Uterus (tissue), 4 donors: ENCODE measurements around the gene RABEP2. TPM values are rescaled to one million over a fixed set of nuclear protein-coding genes. Genes with fewer than 3 reads are reported as not detected.

ENCODE experiments used
- DNase-seq, 2 donors: peaks; one replicate each; pipeline ENCODE4 v3.0.0-alpha.2; 2019 to 2020
- H3K27ac ChIP-seq, 2 donors: fragments of 200-600 bp; sonication (generic); 1 replicate in 1 of 2; 2 replicates in 1 of 2; pipeline ENCODE4 v1.5.1; 2016 to 2018
- H3K27me3 ChIP-seq, 2 donors: fragments of 200-600 bp; sonication (generic); one replicate each; pipeline ENCODE4 v1.5.1; 2018 to 2019; ENCODE audit warnings: control low read depth in 1 of 2
- H3K36me3 ChIP-seq, 2 donors: fragments of 200-600 bp; sonication (generic); one replicate each; pipeline ENCODE4 v1.5.1; 2019; ENCODE audit warnings: control low read depth in 1 of 2
- H3K4me1 ChIP-seq, 2 donors: fragments of 200-600 bp; sonication (generic); one replicate each; pipeline ENCODE4 v1.5.1; 2018 to 2019; ENCODE audit warnings: control low read depth in 1 of 2
- H3K4me3 ChIP-seq, 2 donors: fragments of 200-600 bp; sonication (generic); 1 replicate in 1 of 2; 2 replicates in 1 of 2; pipeline ENCODE4 v1.5.1; 2018 to 2019; ENCODE audit warnings: mild to moderate bottlenecking in 1 of 2
- H3K9me3 ChIP-seq, 2 donors: fragments of 200-600 bp; sonication (generic); one replicate each; pipeline ENCODE4 v1.5.1; 2019; ENCODE audit warnings: control low read depth in 1 of 2
- CTCF ChIP-seq, 4 experiments: fragments of 200-600 bp in 2 of 4; fragments of 450-650 bp in 2 of 4; sonication (generic) in 2 of 4; IDR thresholded peaks; one replicate each; pipeline ENCODE4 v1.5.1; 2016 to 2019; ENCODE audit warnings: antibody characterized with exemption in 4 of 4, mild to moderate bottlenecking in 2 of 4, moderate library complexity in 1 of 4
- POLR2A ChIP-seq, 2 donors: fragments of 450-650 bp; IDR thresholded peaks; one replicate each; pipeline ENCODE4 v1.6.1; 2016; ENCODE audit warnings: antibody characterized with exemption in 2 of 2, mild to moderate bottlenecking in 1 of 2, moderate library complexity in 1 of 2
- intact Hi-C: fragments of 100-400 bp; cut with DNase I; formaldehyde crosslinking; loops from one replicate; pipeline ENCODE4 v1.15.1; 2023; ENCODE audit warnings: low total_unique reads
- small RNA-seq: library from RNA; depleted of rRNA; stranded (forward); fragments of <200 nt; gene quantifications from one replicate; pipeline ENCODE3, GENCODE V24; 2016
- total RNA-seq, 4 donors: library from RNA; depleted of rRNA in 3 of 4; stranded (reverse); fragments of >200 nt in 3 of 4; gene quantifications; one replicate each; pipeline versions ENCODE4 v1.1.0 to v1.2.4, GENCODE V29; 2014 to 2023
- donor health status: DM: yes; HTN: yes; CAD: no.

Gene RABEP2
- total RNA-seq, 4 donors from 2014 or later, result 4.9 to 41.1 (median 9.3) TPM

DNA sequence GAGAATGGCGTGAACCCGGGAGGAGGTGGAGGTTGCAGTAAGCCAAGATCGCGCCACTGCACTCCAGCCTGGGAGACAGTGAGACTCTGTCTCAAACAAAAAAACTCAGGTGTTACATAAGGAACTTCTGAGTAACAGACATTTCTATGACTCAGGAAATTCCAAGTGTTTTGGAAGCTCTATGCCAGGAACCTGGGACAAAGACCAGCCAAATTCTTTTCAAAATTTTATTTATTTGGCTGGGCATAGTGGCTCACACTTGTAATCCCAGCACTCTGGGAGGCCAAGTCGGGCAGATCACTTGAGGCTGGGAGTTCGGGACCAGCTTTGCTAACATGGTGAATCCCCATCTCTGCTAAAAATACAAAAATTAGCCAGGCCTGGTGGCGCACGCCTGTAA lies 66.6 kb downstream of the RABEP2 start:
- Histone ChIP-seq H3K4me3 (no peak overlapping the region), H3K27me3 (no peaks in the 10 kb centered on the region), H3K27ac (no peak overlapping the region), H3K36me3 (no peaks in the 10 kb centered on the region), H3K9me3 (no peaks in the 10 kb centered on the region), H3K4me1 (no peaks in the 10 kb centered on the region)
- no peak for TF ChIP-seq CTCF (IDR thresholded peaks at IDR 0.05)
- TF ChIP-seq POLR2A (IDR thresholded peaks at IDR 0.05), result no peak
- intact Hi-C loops, result no loop called here
- no peak for DNase-seq

Small RNA genes lying within 50 kb of the gene (small RNA-seq; reads per million reads assigned to genes)
- not detected for gene RF00416

Other genes with a start within 250 kb of the RABEP2 start
- 100 to 1,000 TPM in 3 of 4 donors, 10 to 100 TPM in 1; 52.8 to 426 (median 286) TPM for gene EIF3C, start 213.8 kb downstream of the RABEP2 start, total RNA-seq
- 1 to 10 TPM; 2.4 to 9.8 (median 6.7) TPM for gene NPIPB9, start 173.5 kb downstream of the RABEP2 start, total RNA-seq
- gene ATXN2L, start 102.2 kb downstream of the RABEP2 start, total RNA-seq, result 100 to 1,000 TPM in 1 of 4 donors, 10 to 100 TPM in 2, 1 to 10 TPM in 1; 7.2 to 130 (median 35.0) TPM
- 10 to 100 TPM; 48.3 to 92.9 (median 61.6) TPM for gene TUFM, start 78.9 kb downstream of the RABEP2 start, total RNA-seq
- 10 to 100 TPM in 3 of 4 donors, 1 to 10 TPM in 1; 9.1 to 63.3 (median 21.4) TPM for gene SH2B1, start 61.4 kb downstream of the RABEP2 start, total RNA-seq
- 1 to 10 TPM in 1 of 4 donors, not detected in 3; 1.6 TPM for gene ATP2A1, start 46.8 kb downstream of the RABEP2 start, total RNA-seq
- gene CD19, start 6.7 kb upstream of the RABEP2 start, total RNA-seq, result 1 to 10 TPM in 1 of 4 donors, not detected in 3; 1.5 TPM
- gene NFATC2IP, start 25.7 kb upstream of the RABEP2 start, total RNA-seq, result 10 to 100 TPM; 10.3 to 40.8 (median 16.6) TPM
- 10 to 100 TPM in 3 of 4 donors, 1 to 10 TPM in 1; 7.4 to 74.3 (median 25.3) TPM for gene SPNS1, start 49.5 kb upstream of the RABEP2 start, total RNA-seq
- gene LAT, start 59.8 kb upstream of the RABEP2 start, total RNA-seq, result 10 to 100 TPM in 1 of 4 donors, 1 to 10 TPM in 2, under 1 TPM in 1; 0.97 to 12.6 (median 3.0) TPM